ENCODE results near the gene NUDT21.
A peak's percentile ranks its signal among the peaks of the same experiment; 100 is the strongest.

The NUDT21 gene

DNA sequence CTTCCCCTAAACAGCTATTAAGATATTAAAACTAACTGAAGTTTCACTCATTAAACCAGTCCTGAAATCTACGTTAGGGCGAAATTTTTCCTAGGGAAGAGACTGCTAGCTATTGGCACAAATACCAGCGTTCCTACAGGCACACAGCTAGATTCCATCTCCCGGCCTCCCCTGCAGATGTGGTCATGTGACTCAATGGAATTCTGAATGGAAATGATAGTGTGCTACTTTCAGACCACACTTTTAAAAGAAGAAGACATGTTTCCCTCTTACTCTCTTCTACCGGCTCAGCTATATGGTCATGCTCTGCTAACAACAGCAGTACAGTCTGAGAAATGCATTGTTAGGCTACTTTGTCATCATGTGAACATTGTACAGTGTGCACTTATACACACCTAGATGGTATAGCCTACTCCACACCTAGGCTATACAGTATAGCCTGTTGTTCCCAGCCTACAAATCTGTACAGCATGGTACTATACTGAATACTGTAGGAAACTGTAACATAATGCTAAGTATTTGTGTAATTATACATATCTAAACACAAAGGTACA, 31.6 kb upstream of the NUDT21 start:
- H3K4me3 ChIP-seq (ENCODE audit: low read depth, low read length) = no peak overlapping the region
- TF ChIP-seq, protein P1, sequence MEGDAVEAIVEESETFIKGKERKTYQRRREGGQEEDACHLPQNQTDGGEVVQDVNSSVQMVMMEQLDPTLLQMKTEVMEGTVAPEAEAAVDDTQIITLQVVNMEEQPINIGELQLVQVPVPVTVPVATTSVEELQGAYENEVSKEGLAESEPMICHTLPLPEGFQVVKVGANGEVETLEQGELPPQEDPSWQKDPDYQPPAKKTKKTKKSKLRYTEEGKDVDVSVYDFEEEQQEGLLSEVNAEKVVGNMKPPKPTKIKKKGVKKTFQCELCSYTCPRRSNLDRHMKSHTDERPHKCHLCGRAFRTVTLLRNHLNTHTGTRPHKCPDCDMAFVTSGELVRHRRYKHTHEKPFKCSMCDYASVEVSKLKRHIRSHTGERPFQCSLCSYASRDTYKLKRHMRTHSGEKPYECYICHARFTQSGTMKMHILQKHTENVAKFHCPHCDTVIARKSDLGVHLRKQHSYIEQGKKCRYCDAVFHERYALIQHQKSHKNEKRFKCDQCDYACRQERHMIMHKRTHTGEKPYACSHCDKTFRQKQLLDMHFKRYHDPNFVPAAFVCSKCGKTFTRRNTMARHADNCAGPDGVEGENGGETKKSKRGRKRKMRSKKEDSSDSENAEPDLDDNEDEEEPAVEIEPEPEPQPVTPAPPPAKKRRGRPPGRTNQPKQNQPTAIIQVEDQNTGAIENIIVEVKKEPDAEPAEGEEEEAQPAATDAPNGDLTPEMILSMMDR (IDR thresholded peaks at IDR 0.05; ENCODE audit: low read depth, low read length, missing control alignments) = no peak
- in situ Hi-C loops (cut with HindIII; ENCODE audit: low sequenced_read_pairs) = no loop called here

DNA sequence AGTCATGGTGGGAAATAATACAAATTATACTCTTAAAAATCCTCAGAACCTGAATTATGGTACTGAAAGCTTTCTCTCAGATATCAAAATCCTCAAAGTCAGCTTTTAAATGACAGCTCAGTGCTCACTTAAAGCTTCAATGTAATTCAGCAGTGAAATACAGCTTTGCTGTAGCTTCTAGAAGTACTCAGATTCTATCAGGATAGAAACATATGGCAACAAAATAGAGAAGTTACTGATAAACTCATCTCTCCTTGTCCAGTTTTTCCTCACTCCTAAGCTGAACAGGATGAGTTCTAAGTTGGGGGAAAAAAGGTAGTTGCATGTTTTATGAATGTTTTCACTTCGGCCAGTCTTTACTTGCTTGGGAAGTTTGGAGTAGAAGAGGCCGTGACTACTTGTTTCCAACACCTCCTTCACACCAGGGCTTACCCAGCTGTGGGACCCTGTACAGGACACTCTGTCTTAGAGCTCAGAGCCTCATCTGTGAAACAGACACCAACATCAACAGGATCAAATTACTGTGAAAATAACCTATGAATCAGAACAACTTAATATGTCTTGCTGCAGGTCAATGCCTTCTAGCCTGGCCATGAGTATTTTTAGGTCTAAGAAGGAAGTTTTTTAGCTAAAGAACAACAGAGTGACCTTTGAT, 30.5 kb upstream of the NUDT21 start:
- peak; percentile 6 for DNase-seq (ENCODE audit: low read depth)
- TF ChIP-seq, protein P1 (IDR thresholded peaks at IDR 0.05; ENCODE audit: low read depth, low read length, missing control alignments) = no peak
- in situ Hi-C loops (cut with HindIII; ENCODE audit: low sequenced_read_pairs) = no loop called here

More for the DNA sequence above, 31.6 kb upstream of the NUDT21 start:
- DNase-seq (ENCODE audit: low read depth) = no peak

DNA sequence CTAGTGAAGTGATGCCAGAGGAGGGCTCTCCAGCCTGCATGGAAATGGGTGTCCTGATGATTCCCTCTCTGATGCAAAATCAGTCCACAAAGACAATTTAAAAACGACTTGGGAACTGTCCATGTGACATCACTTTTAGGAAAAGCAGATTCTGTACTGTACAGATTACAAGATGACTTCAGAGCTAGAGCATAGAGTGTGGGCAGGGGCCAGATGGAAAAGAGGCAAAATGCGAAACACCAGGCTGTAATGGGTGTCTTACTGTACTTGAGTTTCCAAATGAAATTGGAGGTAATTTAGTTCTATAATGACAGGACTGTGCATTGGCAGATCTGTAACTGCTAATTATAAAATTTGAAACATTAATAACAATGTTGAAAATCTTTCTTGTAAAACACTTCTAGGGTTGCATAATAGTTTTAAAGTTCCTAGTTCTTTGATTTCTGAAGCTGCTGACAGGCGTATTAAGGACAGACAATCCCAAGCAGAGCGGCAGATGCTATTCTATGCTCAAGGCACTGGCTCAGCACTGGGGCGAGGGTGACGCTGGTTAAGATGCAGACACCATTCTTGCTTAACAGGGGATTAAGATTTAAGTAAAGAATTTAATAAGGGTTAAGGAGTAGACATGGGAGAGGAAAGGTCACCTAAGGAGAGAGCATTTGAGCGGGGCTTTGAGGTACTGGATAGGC, 29.8 kb upstream of the NUDT21 start:
- DNase-seq (ENCODE audit: low read depth) = no peak
- in situ Hi-C loops (cut with HindIII; ENCODE audit: low sequenced_read_pairs) = no loop called here
- TF ChIP-seq, protein P1 (IDR thresholded peaks at IDR 0.05; ENCODE audit: low read depth, low read length, missing control alignments) = no peak
- no peak overlapping the region for H3K4me3 ChIP-seq (ENCODE audit: low read depth, low read length)

More for the DNA sequence above, 30.5 kb upstream of the NUDT21 start:
- no peak overlapping the region for H3K4me3 ChIP-seq (ENCODE audit: low read depth, low read length)

DNA sequence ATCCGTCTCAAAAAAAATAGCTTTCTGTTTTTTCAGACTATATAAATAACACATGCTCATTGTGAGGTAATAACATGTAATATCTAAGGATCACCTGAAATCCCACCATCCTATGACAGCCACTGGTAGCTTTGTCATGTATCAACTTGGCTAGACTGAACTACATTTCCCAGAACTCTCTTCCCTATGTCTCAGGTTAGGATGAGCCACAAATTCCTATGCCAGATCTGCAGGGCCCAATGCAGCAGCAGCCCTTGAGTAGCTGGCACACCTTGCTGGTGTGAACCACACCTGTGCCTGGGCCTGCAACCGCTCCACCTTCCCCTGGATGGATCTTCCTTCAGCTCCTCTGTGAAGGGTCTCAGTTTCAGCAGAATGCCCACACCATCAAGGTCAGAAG, 28.3 kb upstream of the NUDT21 start:
- DNase-seq (ENCODE audit: low read depth) = no peak
- in situ Hi-C loops (cut with HindIII; ENCODE audit: low sequenced_read_pairs) = no loop called here
- no peak overlapping the region for H3K4me3 ChIP-seq (ENCODE audit: low read depth, low read length)
- TF ChIP-seq, protein P1 (IDR thresholded peaks at IDR 0.05; ENCODE audit: low read depth, low read length, missing control alignments) = no peak

DNA sequence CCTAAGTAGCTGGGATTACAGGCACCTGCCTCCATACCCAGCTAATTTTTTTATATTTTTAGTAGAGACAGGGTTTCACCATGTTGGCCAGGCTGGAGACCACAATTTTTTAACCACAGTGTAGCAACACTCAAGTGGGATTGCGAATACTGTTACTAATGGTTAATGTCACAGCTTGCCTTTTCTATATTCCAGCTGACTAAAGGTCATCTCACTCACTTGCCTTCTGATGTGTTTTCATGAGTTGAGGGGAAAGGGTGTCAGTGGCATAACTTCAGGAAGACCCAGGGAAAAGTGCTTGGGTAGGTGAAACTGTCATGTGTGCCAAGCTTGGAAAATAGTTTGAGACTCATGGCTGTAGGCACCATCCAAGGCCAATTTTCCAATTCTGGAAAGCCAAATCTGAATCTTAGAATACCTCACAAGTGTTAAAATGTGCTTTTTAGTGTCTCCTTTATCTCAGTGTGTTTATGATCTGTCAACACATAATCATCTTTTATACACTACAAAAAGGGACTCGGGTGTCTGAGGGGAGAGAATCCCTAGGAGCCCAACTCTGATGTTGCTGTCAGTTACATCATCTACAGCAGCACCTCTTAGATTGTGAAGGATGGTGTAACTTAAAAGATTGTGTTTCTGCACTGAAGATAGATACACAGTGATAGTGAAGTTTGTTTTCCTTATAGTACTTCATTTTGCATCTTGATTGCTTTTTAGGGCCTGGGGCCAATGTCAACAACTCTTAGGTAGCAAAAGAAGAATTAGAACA, 27.3 kb upstream of the NUDT21 start:
- H3K4me3 ChIP-seq (ENCODE audit: low read depth, low read length) = no peak overlapping the region
- in situ Hi-C loops (cut with HindIII; ENCODE audit: low sequenced_read_pairs) = no loop called here
- no peak for DNase-seq (ENCODE audit: low read depth)
- TF ChIP-seq, protein P1 (IDR thresholded peaks at IDR 0.05; ENCODE audit: low read depth, low read length, missing control alignments) = no peak

Data from astrocyte of the cerebellum (primary cell).